G401 (cell line): ENCODE measurements around the gene POR. TPM values are rescaled to one million over a fixed set of nuclear protein-coding genes. Genes with fewer than 3 reads are reported as not detected.
"Not testable (repeated sequence)": the region's sequence is repeated elsewhere in the genome, so short reads cannot be mapped to it uniquely, and the experiment has no call there.

Source experiments
- DNase-seq: peaks from one replicate; pipeline ENCODE4 v3.0.0-alpha.2; 2015; ENCODE audit warnings: low spot score
- in situ Hi-C: cut with HindIII; loops from 2 replicates; pipeline ENCODE4 v1.10.0; 2016; ENCODE audit warnings: low sequenced_read_pairs, mixed read lengths
- total RNA-seq: library from RNA; depleted of rRNA; stranded (reverse); fragments of >200 nt; shearing (Covaris generic); gene quantifications from 2 replicates; pipeline ENCODE4 v1.2.3, GENCODE V29; 2014

The POR gene
- total RNA-seq, 1 experiment from 2014 or later: 44.1 TPM

- in situ Hi-C loops, DNase-seq: not testable (repeated sequence)
Measured at GRCh38 chr7:75883265-75883824, 31.6 kb upstream of the POR start.

- in situ Hi-C loops: no loop called here
- no peak for DNase-seq
Measured at GRCh38 chr7:75884476-75884875, 30.5 kb upstream of the POR start.

GRCh38 chr7:75885036-75885435 is 29.9 kb upstream of the POR start:
- in situ Hi-C loops: no loop called here

GRCh38 chr7:75887669-75888369 is 27.1 kb upstream of the POR start:
- in situ Hi-C loops: no loop called here
- no peak for DNase-seq

More at GRCh38 chr7:75885036-75885435, 29.9 kb upstream of the POR start:
- DNase-seq: peak; percentile 88

- in situ Hi-C loops: no loop called here
- peak; percentile 79 for DNase-seq
Measured at GRCh38 chr7:75888464-75889222, 26.3 kb upstream of the POR start.

GRCh38 chr7:75889223-75889825 is 25.6 kb upstream of the POR start:
- in situ Hi-C loops: no loop called here
- peak; percentile 17 for DNase-seq

- DNase-seq: no peak
- in situ Hi-C loops: no loop called here
Measured at GRCh38 chr7:75889826-75890225, 25.1 kb upstream of the POR start.

GRCh38 chr7:75891237-75891636 is 23.7 kb upstream of the POR start:
- DNase-seq, in situ Hi-C loops: not testable (repeated sequence)

- in situ Hi-C loops: no loop called here
- no peak for DNase-seq
Measured at GRCh38 chr7:75891815-75892411, 23.0 kb upstream of the POR start.

- no peak for DNase-seq
- in situ Hi-C loops: no loop called here
Measured at GRCh38 chr7:75892634-75893272, 22.2 kb upstream of the POR start.

- in situ Hi-C loops: no loop called here
- no peak for DNase-seq
Measured at GRCh38 chr7:75896803-75897327, 18.1 kb upstream of the POR start.

- in situ Hi-C loops: no loop called here
- DNase-seq: no peak
Measured at GRCh38 chr7:75900617-75901315, 14.2 kb upstream of the POR start.

- in situ Hi-C loops: no loop called here
Measured at GRCh38 chr7:75905785-75906604, 9.0 kb upstream of the POR start.

GRCh38 chr7:75906991-75907667 is 7.8 kb upstream of the POR start:
- DNase-seq: no peak

More at GRCh38 chr7:75905785-75906604, 9.0 kb upstream of the POR start:
- DNase-seq: peak; percentile 29

GRCh38 chr7:75907668-75908039 is 7.3 kb upstream of the POR start:
- in situ Hi-C loops, DNase-seq: not testable (repeated sequence)

More at GRCh38 chr7:75906991-75907667, 7.8 kb upstream of the POR start:
- in situ Hi-C loops: no loop called here

- no peak for DNase-seq
- in situ Hi-C loops: no loop called here
Measured at GRCh38 chr7:75909521-75910132, 5.3 kb upstream of the POR start.
